ENCODE measurements around the gene KLHL17. TPM values are rescaled to one million over a fixed set of nuclear protein-coding genes. Genes with fewer than 3 reads are reported as not detected.
A peak's percentile ranks its signal among the peaks of the same experiment; 100 is the strongest.

KLHL17 gene
- total and polyA plus RNA-seq, 12 donors = 0.73 to 38.8 (median 6.9) TPM

DNA sequence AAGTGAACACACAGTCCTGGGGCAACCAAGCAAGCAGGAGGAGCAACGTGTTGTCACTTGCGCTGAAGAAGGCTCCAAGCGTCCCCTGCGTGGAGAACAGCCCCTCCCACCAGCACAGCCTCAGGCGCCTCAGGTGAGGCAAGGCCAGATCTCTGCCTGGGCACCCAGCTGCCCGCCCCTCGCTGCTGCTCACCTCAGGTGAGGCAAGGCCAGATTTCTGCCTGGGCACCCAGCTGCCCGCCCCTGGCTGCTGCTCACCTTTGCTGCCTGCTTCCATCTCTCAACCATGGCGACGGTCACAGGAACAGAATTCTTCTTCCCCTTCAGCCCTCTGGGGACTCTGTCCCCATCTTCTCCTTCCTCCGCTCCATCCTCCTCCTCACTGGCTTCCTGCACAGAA lies 3.7 kb upstream of the KLHL17 start:
- H3K4me3 ChIP-seq = no peak overlapping the region
- H3K27ac ChIP-seq = no peak overlapping the region
- H3K4me1 ChIP-seq (replicated peaks in 1 of 2) = peaks cover 17 to 20% of the 10 kb centered on the region in 2 donors
- intact Hi-C loops (cut with DNase I) = no loop called here
- no peaks in the 10 kb centered on the region for H3K9me3 ChIP-seq (replicated peaks in 1 of 3)
- DNase-seq = no peak
- 88 to 95% (median 94%) methylated on average over 4 to 11 of the region's 11 CpGs for WGBS, 4 donors
- H3K27me3 ChIP-seq = no peaks in the 10 kb centered on the region
- TF ChIP-seq, protein P1, sequence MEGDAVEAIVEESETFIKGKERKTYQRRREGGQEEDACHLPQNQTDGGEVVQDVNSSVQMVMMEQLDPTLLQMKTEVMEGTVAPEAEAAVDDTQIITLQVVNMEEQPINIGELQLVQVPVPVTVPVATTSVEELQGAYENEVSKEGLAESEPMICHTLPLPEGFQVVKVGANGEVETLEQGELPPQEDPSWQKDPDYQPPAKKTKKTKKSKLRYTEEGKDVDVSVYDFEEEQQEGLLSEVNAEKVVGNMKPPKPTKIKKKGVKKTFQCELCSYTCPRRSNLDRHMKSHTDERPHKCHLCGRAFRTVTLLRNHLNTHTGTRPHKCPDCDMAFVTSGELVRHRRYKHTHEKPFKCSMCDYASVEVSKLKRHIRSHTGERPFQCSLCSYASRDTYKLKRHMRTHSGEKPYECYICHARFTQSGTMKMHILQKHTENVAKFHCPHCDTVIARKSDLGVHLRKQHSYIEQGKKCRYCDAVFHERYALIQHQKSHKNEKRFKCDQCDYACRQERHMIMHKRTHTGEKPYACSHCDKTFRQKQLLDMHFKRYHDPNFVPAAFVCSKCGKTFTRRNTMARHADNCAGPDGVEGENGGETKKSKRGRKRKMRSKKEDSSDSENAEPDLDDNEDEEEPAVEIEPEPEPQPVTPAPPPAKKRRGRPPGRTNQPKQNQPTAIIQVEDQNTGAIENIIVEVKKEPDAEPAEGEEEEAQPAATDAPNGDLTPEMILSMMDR (IDR thresholded peaks at IDR 0.05) = no peak
- no peak for TF ChIP-seq POLR2A (IDR thresholded peaks at IDR 0.05)
- peaks cover 0 to 53% of the 10 kb centered on the region in 2 donors for H3K36me3 ChIP-seq (replicated peaks in 1 of 2)

- Histone ChIP-seq H3K4me3 (peak within 1 kb of the TSS; percentile 19 to 99 (median 92)), H3K4me1 (replicated peaks in 1 of 2) (peaks cover 17 to 20% of the 10 kb centered on the region in 2 donors), H3K27me3 (no peaks in the 10 kb centered on the region), H3K36me3 (replicated peaks in 1 of 2) (peaks cover 0 to 29% of the 10 kb centered on the region in 2 donors), H3K9me3 (replicated peaks in 1 of 3) (no peaks in the 10 kb centered on the region), H3K27ac (peak within 1 kb of the TSS in 2 of 5 donors; percentile 48 to 61)
- DNase-seq = peak; percentile 88 to 96 (median 93)
- WGBS, 4 donors = 2 to 6% (median 4%) methylated on average over 22 to 101 of the region's 101 CpGs
- TF ChIP-seq, protein P1 (IDR thresholded peaks at IDR 0.05) = no peak
- no peak for TF ChIP-seq POLR2A (IDR thresholded peaks at IDR 0.05)
- intact Hi-C loops (cut with DNase I) = no loop called here
Measured at GRCh38 chr1:958823-959730, 1.3 kb upstream of the KLHL17 start, which contains the start of gene NOC2L. Gene NOC2L, minus strand, starts transcription at chr1:959256. Its CDS starts 16 bp downstream, at chr1:959240.

- Histone ChIP-seq H3K4me1 (replicated peaks in 1 of 2) (peaks cover 17 to 20% of the 10 kb centered on the region in 2 donors), H3K27ac (peak overlapping the region in 1 of 5 donors; percentile 45), H3K36me3 (replicated peaks in 1 of 2) (peaks cover 0 to 21% of the 10 kb centered on the region in 2 donors), H3K27me3 (no peaks in the 10 kb centered on the region), H3K4me3 (peak overlapping the region in 2 of 4 donors; percentile 34 to 99), H3K9me3 (replicated peaks in 1 of 3) (no peaks in the 10 kb centered on the region)
- 21 to 24% (median 24%) methylated on average over 19 to 57 of the region's 57 CpGs; no CpG with 5 or more reads in 1 of the 4 donors for WGBS, 4 donors
- TF ChIP-seq POLR2A (IDR thresholded peaks at IDR 0.05) = no peak
- TF ChIP-seq, protein P1 (IDR thresholded peaks at IDR 0.05) = no peak
- DNase-seq = no peak
- intact Hi-C loops (cut with DNase I) = no loop called here
Measured at GRCh38 chr1:959731-960362, 537 bp upstream of the KLHL17 start.

DNA sequence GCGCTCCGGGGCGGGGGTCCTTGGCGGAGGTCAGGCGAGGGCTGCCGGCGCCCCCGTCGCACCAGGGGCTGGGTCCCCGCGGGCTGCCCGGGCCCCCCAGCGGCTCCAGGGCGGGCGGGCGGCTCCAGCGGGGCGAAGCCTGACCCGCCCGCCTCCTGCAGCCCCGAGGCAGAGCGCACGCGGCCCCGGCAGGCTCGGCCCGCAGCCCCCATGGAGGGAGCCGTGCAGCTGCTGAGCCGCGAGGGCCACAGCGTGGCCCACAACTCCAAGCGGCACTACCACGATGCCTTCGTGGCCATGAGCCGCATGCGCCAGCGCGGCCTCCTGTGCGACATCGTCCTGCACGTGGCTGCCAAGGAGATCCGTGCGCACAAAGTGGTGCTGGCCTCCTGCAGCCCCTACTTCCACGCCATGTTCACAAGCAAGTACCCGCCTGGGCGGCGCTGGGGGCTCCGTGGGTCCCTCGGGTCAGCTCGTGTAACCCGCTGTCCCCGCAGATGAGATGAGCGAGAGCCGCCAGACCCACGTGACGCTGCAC lies 817 bp downstream of the KLHL17 start:
- intact Hi-C loops (cut with DNase I) = no loop called here
- Histone ChIP-seq H3K4me3 (peak overlapping the region in 2 of 4 donors; percentile 34 to 99), H3K9me3 (replicated peaks in 1 of 3) (no peaks in the 10 kb centered on the region), H3K27ac (peak overlapping the region in 1 of 5 donors; percentile 45), H3K4me1 (replicated peaks in 1 of 2) (peaks cover 22 to 25% of the 10 kb centered on the region in 2 donors), H3K27me3 (no peaks in the 10 kb centered on the region), H3K36me3 (replicated peaks in 1 of 2) (peaks cover 0 to 8% of the 10 kb centered on the region in 2 donors)
- no peak for DNase-seq
- TF ChIP-seq, protein P1 (IDR thresholded peaks at IDR 0.05) = no peak
- no peak for TF ChIP-seq POLR2A (IDR thresholded peaks at IDR 0.05)
- 36 to 98% (median 59%) methylated on average over 5 to 56 of the region's 56 CpGs for WGBS, 4 donors
